GM21528 (cell line): ENCODE data around the gene DGCR2.
"Not testable (repeated sequence)": the region's sequence is repeated elsewhere in the genome, so short reads cannot be mapped to it uniquely, and the experiment has no call there.

Experiments
- ATAC-seq: cut with Tn5 transposase; IDR thresholded peaks from one replicate; pipeline ENCODE4 v1.9.1; 2021; ENCODE audit warnings: mild to moderate bottlenecking, moderate library complexity; ENCODE audit not compliant: unreplicated experiment, low FRiP score

DGCR2 gene

DNA sequence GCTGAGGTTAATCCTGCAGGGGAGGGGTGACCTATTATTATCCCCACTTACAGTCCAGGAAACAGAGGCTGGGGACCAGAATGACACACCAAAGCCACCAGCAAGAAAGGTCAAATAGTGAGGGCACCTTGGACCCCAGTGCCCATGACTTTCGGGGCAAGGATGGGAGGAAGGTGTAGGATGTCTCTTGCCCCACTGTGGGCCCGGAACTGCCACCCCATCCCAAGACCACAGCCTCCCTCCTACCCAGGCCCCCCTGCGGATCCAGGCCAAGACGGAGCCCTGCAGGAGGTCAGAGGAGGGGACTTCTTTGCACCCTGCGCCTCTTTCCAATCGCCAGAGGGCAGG lies 87.1 kb downstream of the DGCR2 start:
- ATAC-seq = not testable (repeated sequence)

DNA sequence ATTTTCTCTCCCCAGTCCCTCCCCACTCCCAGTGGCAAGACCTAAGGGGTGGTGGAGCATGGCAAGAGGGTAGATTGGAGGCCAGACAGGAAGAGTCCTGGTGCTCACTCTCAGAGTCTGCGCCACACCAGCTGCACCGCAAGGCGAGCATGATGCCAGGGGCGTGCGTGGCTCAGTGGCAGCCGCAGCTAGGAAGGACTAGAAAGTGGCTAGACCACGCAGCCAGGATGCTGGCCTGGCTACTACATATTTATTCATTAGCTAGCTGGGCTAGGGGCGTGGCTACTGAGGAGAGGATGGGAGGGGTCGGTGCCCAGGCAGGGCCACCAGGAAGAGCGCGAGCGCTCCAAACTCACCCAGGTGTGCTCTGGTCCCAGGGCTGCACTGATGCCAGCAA lies 87.5 kb downstream of the DGCR2 start:
- ATAC-seq = not testable (repeated sequence)

DNA sequence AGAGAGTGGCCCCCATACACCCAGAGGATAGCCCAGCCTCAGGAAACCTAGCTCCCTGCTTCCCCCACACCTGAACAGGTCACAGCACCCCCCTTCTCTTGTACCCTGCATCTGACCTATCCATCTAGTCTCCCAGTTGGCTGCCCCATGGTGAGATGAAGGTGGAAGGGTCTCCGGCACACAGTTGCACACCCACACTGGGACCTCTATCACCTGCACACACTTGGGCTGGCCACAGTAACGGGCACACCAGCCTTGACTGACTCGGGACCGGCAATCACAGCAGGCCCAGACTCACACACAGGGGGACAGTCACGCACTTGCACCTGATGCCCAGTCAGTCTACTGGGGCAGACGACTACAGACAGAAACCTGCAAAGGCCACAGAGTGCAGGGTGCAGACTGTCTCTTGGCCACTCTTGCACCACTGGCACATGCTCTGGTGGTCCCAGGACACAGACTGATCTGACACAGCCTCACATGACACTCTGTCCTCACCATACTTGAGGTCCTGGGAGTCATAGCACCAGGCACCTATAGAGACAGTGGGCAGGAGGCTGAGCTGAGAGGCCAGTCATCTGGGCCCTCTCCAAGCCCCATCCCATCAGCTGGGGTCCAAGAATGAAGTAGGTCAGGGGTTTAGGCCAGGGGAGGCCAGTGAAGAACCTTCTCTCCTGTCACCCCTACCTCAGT lies 88.0 kb downstream of the DGCR2 start:
- ATAC-seq = not testable (repeated sequence)

DNA sequence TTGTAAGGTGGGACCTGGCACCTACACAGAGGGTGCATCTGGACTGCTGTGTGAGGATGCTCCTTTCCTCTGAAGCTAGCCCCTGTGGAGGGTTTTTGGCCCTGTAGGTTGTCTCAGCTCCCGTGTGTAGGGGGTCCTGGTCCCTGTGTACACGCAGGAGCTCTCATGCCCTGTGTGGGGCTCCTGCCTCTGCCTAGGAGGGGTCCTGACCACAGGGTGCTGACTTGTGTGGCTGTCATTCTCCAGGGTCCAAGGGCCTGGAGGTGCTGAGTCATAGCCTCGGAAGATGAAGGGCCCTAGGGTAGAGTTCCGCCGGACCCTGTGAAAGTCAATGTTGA lies 88.7 kb downstream of the DGCR2 start:
- ATAC-seq = not testable (repeated sequence)

DNA sequence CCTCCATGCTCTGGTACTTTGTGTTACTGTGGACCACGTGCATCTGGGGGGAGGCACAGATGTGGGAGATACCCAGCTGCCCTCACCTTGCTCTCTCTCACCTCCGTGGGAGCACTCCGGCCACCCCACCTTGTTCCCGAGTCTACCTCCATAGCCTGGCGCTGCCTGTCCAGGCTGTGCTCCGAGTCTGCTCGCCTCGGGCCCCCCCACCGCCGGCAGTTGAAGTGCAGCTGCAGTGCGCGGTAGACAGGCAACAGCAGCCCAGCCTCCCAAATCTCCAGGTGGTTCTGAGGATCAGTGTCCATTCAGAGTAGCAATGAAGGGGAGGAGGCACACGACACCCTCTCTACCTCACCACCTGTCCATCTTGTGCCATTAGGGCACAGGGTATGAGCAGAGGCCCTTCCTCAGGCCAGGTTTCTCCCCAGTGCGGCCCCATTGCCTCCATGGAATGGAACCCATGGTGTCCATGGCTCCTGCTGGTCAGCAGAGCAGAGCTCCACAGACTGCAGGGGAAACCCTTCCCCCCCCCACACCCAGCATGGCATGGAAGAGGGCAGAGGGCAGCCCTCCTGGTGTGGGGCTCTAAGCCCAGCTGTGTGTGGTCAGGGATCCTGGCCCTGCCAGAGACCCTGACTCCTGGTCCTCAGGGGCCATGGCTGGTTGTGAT lies 89.2 kb downstream of the DGCR2 start:
- ATAC-seq = not testable (repeated sequence)

DNA sequence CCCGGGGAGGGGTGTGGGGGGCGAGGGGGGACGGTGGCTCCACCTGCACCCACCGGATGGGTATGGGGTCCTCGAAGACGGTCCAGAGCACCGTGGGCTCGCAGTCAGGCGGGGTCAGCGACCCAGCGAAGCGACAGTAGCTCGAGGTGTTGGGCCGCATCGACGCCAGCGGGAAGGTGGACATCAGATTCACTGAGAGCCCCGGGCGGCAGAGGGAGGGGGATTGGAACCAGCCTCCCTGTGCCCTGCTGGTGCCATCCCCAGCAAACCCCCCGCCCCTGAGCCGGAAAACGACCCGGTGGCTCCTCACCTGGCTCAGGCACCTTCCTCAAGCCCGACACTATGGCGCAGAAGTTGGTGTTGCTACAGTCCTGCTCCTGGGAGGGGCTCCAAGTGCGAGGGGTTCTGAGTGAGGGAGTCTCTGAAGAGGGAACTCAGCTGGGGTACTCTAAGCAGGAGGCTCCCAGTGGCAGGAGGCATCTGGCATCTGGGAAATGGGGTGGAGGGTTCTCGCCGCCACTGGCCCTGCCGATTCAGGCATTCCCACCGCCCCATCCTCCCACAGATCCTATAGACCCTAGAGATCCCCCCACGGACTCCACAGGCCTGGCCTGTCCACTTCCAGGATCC lies 89.9 kb downstream of the DGCR2 start:
- ATAC-seq = not testable (repeated sequence)

DNA sequence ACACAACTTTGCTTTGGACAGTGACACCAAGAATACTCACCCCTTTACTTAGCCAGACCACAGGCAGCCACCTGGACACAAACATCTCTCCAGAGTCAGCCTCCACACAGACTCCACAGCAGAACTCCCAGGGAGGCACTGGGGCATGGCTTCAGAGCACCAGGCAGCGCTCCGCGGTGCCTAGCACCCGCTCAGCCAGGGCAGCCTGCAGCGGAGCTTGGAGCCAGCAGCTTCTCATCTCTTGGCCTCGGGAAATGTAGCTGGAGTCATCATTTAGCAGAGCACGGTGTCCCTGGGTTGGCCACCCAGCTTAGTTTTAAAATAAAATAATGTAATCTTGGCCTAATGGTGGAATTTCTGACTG lies 91.3 kb downstream of the DGCR2 start:
- not testable (repeated sequence) for ATAC-seq

DNA sequence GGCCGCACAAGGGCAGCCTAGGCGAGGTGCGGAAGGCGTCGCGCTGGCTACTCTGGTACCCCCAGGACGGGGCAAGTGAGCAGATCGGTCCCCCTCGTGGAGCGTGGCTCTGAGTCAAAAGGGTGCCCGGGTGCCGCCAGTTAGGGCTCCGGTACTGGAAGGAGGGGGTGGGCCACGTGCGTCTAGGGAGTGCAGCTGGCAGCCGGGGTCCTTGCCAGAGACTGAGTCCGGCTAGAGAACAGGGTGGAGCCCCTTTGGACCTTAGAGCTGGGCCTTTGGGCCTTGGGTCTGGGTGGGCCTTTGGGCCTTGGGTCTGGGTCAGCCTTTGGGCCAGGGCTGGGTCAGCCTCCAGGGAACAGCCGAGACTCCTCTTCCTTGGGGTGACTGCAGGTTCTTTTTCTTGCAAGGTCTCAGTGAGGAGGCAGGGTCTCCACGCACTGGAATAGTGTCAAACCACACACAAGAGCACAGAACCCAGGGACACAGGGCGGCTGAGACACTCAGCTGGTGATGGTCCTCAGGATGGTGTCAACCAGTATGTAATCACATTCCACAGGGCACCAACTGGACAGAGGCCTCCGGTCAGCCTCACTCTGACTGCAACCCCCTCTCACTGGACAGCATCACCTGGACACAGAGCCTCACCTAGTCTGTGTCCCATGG lies 91.9 kb downstream of the DGCR2 start:
- ATAC-seq = not testable (repeated sequence)

DNA sequence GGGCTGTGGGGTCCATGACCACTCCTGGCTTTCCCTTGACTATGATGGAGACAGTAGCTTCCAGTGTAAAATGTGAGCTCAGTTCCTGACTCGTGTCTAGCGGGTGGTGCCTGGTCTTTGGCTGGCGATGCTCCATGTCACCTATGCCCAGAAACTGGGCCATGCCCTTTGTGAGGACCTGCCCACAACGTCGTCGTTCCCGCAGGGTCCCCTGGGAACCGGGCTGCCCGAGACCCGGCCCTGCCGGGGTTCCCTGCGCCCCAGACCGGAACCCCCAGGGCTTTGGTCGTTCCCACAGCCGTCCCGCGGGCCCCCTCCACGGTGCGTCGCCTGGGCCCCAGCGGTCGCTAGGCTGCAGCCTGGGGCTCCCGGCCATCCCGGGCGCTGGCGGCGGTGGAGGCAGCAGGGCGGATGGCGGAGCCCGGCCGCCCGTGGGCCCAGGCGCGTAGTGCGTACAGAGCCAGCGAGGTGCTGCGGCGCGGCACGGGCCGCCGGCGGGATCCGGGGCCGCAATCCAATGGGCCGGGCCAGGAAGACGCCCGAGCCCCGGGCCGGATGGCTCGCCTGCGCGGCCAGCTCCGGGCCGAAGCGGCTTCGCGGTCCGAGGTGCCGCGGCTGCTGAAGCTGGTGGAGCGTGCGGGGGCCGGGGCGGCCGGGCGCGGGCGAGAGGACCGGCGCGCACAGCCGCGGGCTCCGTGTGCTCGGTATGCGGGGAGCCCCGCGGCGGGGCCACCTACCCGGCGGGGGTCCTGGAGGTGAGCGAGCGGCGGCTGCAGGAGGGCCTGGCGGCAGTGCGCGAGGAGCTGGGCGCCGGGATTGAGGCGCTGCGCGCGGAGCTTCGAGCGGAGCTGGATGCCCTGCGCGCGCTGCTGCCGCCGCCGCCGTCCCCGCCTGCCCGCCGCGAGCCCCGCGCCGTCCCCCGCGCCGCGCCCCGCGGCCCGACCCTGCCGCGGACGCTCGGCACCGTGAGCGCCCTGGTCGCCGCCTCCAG lies 92.8 kb downstream of the DGCR2 start:
- not testable (repeated sequence) for ATAC-seq

DNA sequence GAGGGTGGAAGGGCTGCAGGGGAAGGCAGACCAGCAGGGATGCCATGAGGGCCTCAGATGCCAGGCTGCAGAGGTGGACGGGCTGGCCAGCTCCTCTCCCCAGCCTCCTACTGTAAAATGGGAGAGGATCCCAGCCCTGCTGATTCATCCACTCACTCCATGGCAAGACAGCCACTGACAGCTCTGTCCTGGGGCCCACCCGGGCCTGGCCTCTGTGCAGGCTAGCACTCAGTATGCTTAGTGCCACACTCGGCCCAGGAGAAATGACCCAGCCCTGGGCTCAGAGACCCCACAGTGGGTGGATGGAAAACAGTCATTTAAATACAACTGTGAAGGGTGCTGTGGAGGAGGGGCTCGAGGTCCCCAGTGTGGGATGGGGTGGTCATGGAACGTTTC lies 94.2 kb downstream of the DGCR2 start:
- not testable (repeated sequence) for ATAC-seq

DNA sequence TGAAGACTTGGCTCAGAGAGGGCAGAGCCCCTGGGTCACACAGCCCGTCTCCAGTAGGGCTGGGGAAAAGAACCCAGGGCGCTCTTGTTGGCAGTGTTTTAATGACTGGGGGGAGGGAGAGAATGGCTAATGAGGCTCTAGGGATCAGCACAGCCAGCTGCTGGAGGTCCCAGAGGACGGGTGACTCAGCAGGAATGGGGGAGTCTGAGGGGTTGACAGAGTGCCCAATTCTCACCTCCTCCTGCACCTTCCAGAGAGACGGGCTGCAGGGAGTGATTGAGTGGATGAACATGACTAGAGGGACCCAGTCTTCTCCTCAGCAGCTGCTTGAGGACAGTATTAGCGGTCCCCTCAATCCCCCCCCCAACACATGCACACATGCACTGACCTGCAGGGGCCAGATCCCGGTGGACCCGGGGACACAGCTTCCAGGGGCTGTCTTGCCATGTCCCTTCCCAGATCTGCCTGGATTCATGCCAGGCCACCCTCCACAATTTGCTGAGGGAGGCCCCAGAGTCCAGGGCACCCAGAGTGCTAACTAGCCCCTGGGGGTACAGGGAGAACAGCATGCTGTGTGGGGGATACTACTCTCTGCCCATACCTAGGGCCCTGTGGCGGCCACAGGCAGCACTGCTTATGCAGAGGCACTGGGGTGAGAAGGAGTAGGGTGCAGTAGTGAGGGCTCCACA lies 94.7 kb downstream of the DGCR2 start:
- ATAC-seq = not testable (repeated sequence)

DNA sequence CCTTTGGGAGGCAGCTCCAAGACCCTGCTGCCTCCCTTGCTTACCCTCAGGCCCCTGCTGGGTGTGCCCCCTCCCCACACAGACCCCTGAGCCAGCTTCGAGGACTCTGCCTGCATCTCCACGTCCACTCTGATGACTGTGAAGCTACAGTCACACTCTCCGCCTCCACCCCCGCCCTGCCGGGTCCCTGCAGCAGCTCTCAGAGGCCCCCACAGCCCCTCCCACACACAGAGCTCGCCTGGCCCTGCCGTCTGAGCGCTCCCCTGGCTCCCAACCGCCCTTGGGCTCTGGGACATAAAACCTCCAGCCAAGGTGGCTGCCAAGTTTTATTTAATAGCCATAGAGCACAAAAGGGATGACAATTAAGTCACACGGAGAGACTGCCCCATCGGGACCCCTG lies 96.1 kb downstream of the DGCR2 start:
- not testable (repeated sequence) for ATAC-seq

DNA sequence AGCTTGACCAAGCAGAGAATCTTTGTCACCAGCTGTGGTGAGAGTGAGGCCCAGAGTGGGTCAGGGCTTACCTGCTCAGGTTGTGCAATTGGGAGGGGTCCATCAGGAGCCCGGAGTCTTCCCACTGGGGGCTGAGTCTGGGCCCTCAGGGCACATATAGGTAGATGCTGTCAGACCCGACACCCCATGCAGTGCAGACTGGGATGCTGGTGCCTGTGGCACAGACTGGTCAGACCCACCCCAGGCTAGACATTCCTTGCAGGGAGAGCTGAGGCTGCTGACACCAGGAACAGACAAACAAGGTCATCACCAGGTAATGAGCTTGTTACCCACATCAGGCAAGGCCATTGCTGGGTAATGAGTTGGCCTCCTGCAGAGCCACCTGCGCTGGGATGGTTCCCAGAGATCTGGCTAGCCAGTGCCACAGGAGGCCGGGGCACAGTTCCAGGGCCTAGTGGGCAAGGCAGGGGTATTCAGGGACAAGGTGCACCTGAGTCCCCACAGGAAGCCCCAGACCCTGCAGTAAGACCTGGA lies 97.2 kb downstream of the DGCR2 start:
- ATAC-seq = not testable (repeated sequence)

DNA sequence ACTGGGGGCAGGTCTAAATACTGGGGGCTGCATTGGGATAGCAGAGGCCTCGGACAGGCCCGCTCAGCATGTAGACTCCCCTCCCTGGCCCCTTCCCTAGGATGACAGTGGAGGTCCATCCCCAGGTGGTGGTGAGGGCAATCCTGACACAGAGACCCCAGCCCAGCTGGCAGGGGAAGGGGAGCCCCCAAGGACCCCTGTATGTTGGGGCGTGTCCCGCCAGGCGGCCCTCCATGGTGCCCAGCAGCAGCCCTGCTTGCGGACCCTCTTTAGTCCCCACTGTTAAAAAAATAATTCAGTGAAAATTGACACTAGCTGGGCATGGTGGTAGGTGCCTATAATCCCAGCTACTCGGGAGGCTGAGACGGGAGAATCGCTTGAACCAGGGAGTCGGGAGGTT lies 98.3 kb downstream of the DGCR2 start:
- not testable (repeated sequence) for ATAC-seq

DNA sequence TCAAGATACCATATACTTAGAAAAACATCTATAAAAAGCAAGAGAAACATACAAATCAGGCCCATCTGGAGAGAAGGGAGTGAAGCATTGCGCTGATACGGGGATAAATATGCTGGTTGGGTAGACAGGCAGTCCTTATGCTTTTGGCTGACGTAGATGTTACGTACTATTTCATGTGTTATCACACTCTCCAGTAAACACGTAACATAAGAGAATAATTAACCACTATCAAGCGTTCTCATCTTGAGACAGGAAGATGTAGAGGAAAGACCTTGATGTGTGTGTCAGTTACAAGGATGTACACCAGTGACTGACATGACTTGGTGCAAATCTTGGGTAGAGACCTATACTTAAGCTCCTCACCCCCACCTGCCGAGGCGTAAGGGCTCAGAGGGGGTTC lies 99.5 kb downstream of the DGCR2 start:
- no peak for ATAC-seq

DNA sequence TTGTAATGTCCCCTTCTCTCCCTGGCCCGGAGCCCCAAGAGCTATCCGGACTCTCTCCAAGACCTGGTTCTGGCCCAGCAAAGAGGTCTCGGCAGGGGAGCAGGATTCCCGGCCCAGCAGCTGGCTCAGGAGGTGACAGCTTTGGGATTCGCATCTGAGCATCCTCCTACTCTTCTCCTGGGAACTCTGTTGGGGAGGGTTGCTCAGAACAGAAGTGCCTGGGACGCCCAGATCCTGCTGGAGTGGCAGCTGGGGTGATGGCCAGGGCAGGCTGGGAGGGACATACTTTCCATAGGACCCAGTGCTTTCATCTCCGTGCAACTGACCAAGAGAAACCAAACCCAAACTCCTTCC lies 102.6 kb downstream of the DGCR2 start:
- no peak for ATAC-seq

DNA sequence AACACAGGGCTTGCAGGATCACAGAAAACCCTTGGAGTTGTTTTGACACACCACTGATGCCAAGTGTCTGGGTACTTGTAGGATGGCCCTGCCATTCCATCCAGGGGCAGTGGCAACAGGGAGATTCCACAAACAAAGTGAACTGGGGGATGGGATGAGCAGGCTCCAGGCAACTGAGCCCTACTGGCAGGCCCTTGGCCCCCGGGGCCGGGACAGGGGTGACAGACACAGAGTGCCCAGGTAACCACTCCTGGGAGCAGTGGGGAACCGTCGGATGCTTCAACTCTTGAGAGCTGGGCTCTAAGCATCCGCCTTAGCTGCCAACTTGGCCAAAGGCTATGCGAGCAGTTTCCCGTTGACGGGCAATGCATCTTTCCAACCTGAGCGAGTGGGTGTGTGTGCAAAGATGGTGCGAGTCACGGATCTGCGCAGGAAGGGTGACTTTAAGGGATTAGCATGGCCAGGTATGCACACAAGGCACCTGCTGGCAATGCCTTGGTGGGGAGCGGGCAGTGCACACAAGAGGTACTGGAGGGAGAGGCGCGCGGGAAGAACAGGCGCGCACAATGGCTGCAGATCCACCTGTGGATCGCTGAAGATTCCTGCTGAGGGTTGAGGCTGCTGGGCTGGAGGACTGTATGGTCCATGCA lies 103.1 kb downstream of the DGCR2 start:
- ATAC-seq = no peak

DNA sequence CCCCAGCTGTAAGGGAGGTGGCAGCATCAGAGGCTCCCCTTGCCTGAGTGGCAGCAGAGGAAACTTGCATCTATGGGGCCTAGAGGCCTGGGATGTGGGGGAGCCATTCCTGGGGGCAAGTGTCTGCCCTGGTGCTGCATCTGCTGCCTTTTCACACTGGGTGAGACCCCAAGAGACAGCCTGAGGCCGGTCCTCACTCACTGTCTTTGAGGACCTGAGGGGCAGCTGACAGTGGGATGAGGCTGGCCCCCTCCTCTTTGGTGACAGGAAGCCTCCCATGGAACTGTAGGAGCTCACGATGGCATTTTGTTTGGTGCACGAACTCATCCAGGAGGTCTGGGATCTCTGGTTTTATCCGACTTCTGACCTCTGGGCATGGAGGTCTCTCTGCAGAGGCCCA lies 104.0 kb downstream of the DGCR2 start:
- ATAC-seq = no peak
